PC-3 (cell line): ENCODE results near the gene C8A. TPM values are rescaled to one million over a fixed set of nuclear protein-coding genes. Genes with fewer than 3 reads are reported as not detected.

Experiments used
- ATAC-seq: fragments of 200-7000 bp; cut with Tn5 transposase; 2 replicates; pipeline ENCODE4 v1.9.1; 2020; ENCODE audit warnings: mild to moderate bottlenecking, moderate library complexity
- BruUV-seq: library from RNA; stranded (reverse); fragments of 400-500 nt; replicated peaks from 2 replicates; lab custom pipeline; 2021; lab: Mats Ljungman, UMichigan
- CTCF ChIA-PET: fragments of 300-600 bp; sonication (Branson Sonifier 250); formaldehyde crosslinking; loops from one replicate; lab custom pipeline; 2022; ENCODE audit warnings: antibody characterized with exemption; lab: Charles Lee
- POLR2A ChIA-PET: fragments of 300-600 bp; sonication (Branson Sonifier 250); formaldehyde crosslinking; loops from one replicate; lab custom pipeline; 2022; ENCODE audit warnings: antibody characterized with exemption; ENCODE audit not compliant: unreplicated experiment; lab: Charles Lee
- DNase-seq: peaks from one replicate; pipeline ENCODE4 v3.0.0-alpha.2; 2015
- H2AFZ ChIP-seq: fragments of 300-600 bp; sonication (generic); 2 replicates; pipeline ENCODE4 v1.6.0; 2016; ENCODE audit warnings: antibody characterized with exemption, low read length
- H3F3A ChIP-seq: fragments of 300-600 bp; sonication (generic); one replicate; pipeline ENCODE4 v1.6.0; 2017; ENCODE audit warnings: antibody characterized with exemption, low read length, control low read depth, mild to moderate bottlenecking; ENCODE audit not compliant: unreplicated experiment
- H3K27ac ChIP-seq: fragments of 300-600 bp; sonication (generic); 2 replicates; pipeline ENCODE4 v1.5.1; 2016; ENCODE audit warnings: mild to moderate bottlenecking, low read length
- H3K27me3 ChIP-seq: fragments of 300-600 bp; sonication (generic); 2 replicates; pipeline ENCODE4 v1.6.1; 2016; ENCODE audit warnings: low read length, mixed read lengths
- H3K36me3 ChIP-seq: fragments of 300-600 bp; sonication (generic); 2 replicates; pipeline ENCODE4 v1.6.1; 2016; ENCODE audit warnings: low read depth, mixed run types, low read length, mixed read lengths
- H3K4me1 ChIP-seq: fragments of 300-600 bp; sonication (generic); 2 replicates; pipeline ENCODE4 v1.5.1; 2016; ENCODE audit warnings: low read length; ENCODE audit not compliant: insufficient read depth
- H3K4me2 ChIP-seq: fragments of 300-600 bp; sonication (generic); 2 replicates; pipeline ENCODE4 v1.6.0; 2016; ENCODE audit warnings: low read length
- H3K4me3 ChIP-seq: fragments of 300-600 bp; sonication (generic); 2 replicates; pipeline ENCODE4 v1.5.1; 2016; ENCODE audit warnings: mild to moderate bottlenecking, low read length, mixed read lengths
- H3K79me2 ChIP-seq: fragments of 300-600 bp; sonication (generic); 2 replicates; pipeline ENCODE4 v1.6.1; 2017; ENCODE audit warnings: low read length, mixed read lengths
- H3K9ac ChIP-seq: fragments of 300-600 bp; sonication (generic); 2 replicates; pipeline ENCODE4 v1.6.0; 2016; ENCODE audit warnings: mild to moderate bottlenecking, low read length
- H3K9me2 ChIP-seq: fragments of 300-600 bp; sonication (generic); replicated peaks from 2 replicates; pipeline ENCODE4 v1.6.1; 2016; ENCODE audit warnings: mixed run types, low read length, mixed read lengths
- H3K9me3 ChIP-seq: fragments of 300-600 bp; sonication (generic); 2 replicates; pipeline ENCODE4 v1.6.1; 2016; ENCODE audit warnings: low read length, mixed read lengths
- H4K20me1 ChIP-seq: fragments of 300-600 bp; sonication (generic); 2 replicates; pipeline ENCODE4 v1.6.1; 2016; ENCODE audit warnings: low read length, mixed read lengths
- CTCF ChIP-seq: fragments of 300-600 bp; sonication (generic); conservative IDR thresholded peaks from 2 replicates; pipeline ENCODE4 v1.5.1; 2017; ENCODE audit warnings: antibody characterized with exemption, low read depth, mild to moderate bottlenecking, low read length
- EZH2 ChIP-seq: fragments of 300-600 bp; sonication (generic); IDR thresholded peaks from one replicate; pipeline ENCODE4 v1.6.1; 2017; ENCODE audit warnings: antibody characterized with exemption, mild to moderate bottlenecking, low read length; ENCODE audit not compliant: unreplicated experiment
- EZH2phosphoT487 ChIP-seq: fragments of 300-600 bp; sonication (generic); IDR thresholded peaks from 2 replicates; pipeline ENCODE4 v1.6.1; 2018; ENCODE audit warnings: mild to moderate bottlenecking, antibody characterized with exemption, low read length, borderline replicate concordance
- intact Hi-C: fragments of 100-400 bp; cut with micrococcal nuclease; formaldehyde crosslinking; loops from 2 replicates; pipeline ENCODE4 v1.9.0; 2023
- total RNA-seq: library from RNA; depleted of rRNA; stranded (reverse); fragments of >200 nt; gene quantifications from 2 replicates; pipeline ENCODE4 v1.2.3, GENCODE V29; 2014

Gene C8A
- total RNA-seq, 1 experiment from 2014 or later: not detected

- H3K9me2 ChIP-seq: no peaks in the 10 kb centered on the region
- H3K4me2 ChIP-seq: no peak overlapping the region
- no peaks in the 10 kb centered on the region for H4K20me1 ChIP-seq
- TF ChIP-seq EZH2phosphoT487 (no peak), EZH2 (no peak), CTCF (no peak)
- no peaks in the 10 kb centered on the region for H3K36me3 ChIP-seq
- ChIA-PET POLR2A (no interaction called here), CTCF (no interaction called here)
- H3K9ac ChIP-seq: no peak overlapping the region
- no peaks in the 10 kb centered on the region for H3F3A ChIP-seq
- no peak overlapping the region for H3K27ac ChIP-seq
- no peaks in the 10 kb centered on the region for H3K79me2 ChIP-seq
- intact Hi-C loops: no loop called here
- no peak overlapping the region for H3K4me3 ChIP-seq
- DNase-seq: no peak
- no TSS peak for BruUV-seq
- H3K27me3 ChIP-seq: peaks cover 11% of the 10 kb centered on the region; the same call in 1 of the 2 replicates
- H3K4me1 ChIP-seq: no peaks in the 10 kb centered on the region
- ATAC-seq: no peak
- no peaks in the 10 kb centered on the region for H3K9me3 ChIP-seq
- H2AFZ ChIP-seq: no peak overlapping the region
Measured at GRCh38 chr1:56916630-56917029, 62.0 kb downstream of the C8A start.

GRCh38 chr1:56917356-56917755 is 62.8 kb downstream of the C8A start:
- no TSS peak for BruUV-seq
- H3K4me1 ChIP-seq: no peaks in the 10 kb centered on the region
- no peaks in the 10 kb centered on the region for H3F3A ChIP-seq
- no peaks in the 10 kb centered on the region for H4K20me1 ChIP-seq
- H3K27me3 ChIP-seq: peaks cover 11% of the 10 kb centered on the region; the same call in 1 of the 2 replicates
- H3K27ac ChIP-seq: no peak overlapping the region
- ChIA-PET CTCF (no interaction called here), POLR2A (no interaction called here)
- intact Hi-C loops: no loop called here
- no peaks in the 10 kb centered on the region for H3K79me2 ChIP-seq
- H3K4me2 ChIP-seq: no peak overlapping the region
- H3K9ac ChIP-seq: no peak overlapping the region
- no peak for DNase-seq
- H2AFZ ChIP-seq: no peak overlapping the region
- no peaks in the 10 kb centered on the region for H3K9me3 ChIP-seq
- no peak overlapping the region for H3K4me3 ChIP-seq
- no peak for ATAC-seq
- TF ChIP-seq CTCF (no peak), EZH2 (no peak), EZH2phosphoT487 (no peak)
- no peaks in the 10 kb centered on the region for H3K36me3 ChIP-seq
- no peaks in the 10 kb centered on the region for H3K9me2 ChIP-seq

GRCh38 chr1:56920591-56921001 is 66.0 kb downstream of the C8A start:
- BruUV-seq: no TSS peak
- ChIA-PET CTCF (no interaction called here), POLR2A (no interaction called here)

More at GRCh38 chr1:56920591-56921001, 66.0 kb downstream of the C8A start:
- H3K27ac ChIP-seq: no peak overlapping the region
- no peaks in the 10 kb centered on the region for H3K9me3 ChIP-seq
- TF ChIP-seq EZH2phosphoT487: no peak
- no peak for TF ChIP-seq CTCF
- TF ChIP-seq EZH2: no peak
- no peak overlapping the region for H3K9ac ChIP-seq
- intact Hi-C loops: no loop called here
- H3F3A ChIP-seq: no peaks in the 10 kb centered on the region
- no peak overlapping the region for H3K4me3 ChIP-seq
- H3K36me3 ChIP-seq: no peaks in the 10 kb centered on the region
- H3K79me2 ChIP-seq: no peaks in the 10 kb centered on the region
- ATAC-seq (no peak), DNase-seq (no peak)
- no peaks in the 10 kb centered on the region for H3K27me3 ChIP-seq
- no peak overlapping the region for H2AFZ ChIP-seq
- H4K20me1 ChIP-seq: no peaks in the 10 kb centered on the region
- no peaks in the 10 kb centered on the region for H3K4me1 ChIP-seq
- H3K9me2 ChIP-seq: no peaks in the 10 kb centered on the region
- H3K4me2 ChIP-seq: no peak overlapping the region
